B cell (primary cell): ENCODE data around the gene FAM110C. TPM values are rescaled to one million over a fixed set of nuclear protein-coding genes. Genes with fewer than 3 reads are reported as not detected.

Experiments used
- ATAC-seq: fragments of 200-7000 bp; cut with Tn5 transposase; one replicate; pipeline ENCODE4 v1.10.0; 2021; ENCODE audit warnings: low read depth, mild to moderate bottlenecking, moderate number of reproducible peaks, moderate library complexity
- CTCF ChIA-PET: fragments of 350-600 bp; sonication (Branson Sonifier 250); formaldehyde crosslinking; loops from one replicate; lab custom pipeline; 2021; ENCODE audit warnings: antibody characterized with exemption, inconsistent platforms; lab: Charles Lee
- POLR2A ChIA-PET: fragments of 350-600 bp; sonication (Branson Sonifier 250); formaldehyde crosslinking; loops from one replicate; lab custom pipeline; 2021; ENCODE audit warnings: antibody characterized with exemption; lab: Charles Lee
- DNase-seq: peaks from one replicate; pipeline ENCODE4 v3.0.0; 2013
- H2AFZ ChIP-seq: 2 replicates; pipeline ENCODE4 v1.6.1; 2012; ENCODE audit warnings: mild to moderate bottlenecking, low read depth, low read length; ENCODE audit not compliant: insufficient read depth, poor library complexity, severe bottlenecking
- H3K27ac ChIP-seq, 2 donors: 1 replicate in 1 of 2; 2 replicates in 1 of 2; pipeline ENCODE4 v1.5.1; 2012 to 2013; ENCODE audit warnings: low read length in 2 of 2, mild to moderate bottlenecking in 2 of 2, moderate library complexity in 1 of 2
- H3K27me3 ChIP-seq, 4 experiments: fragments of 200-600 bp in 1 of 4; sonication (generic) in 1 of 4; replicated peaks in 1 of 4; 1 replicate in 2 of 4; 2 replicates in 2 of 4; pipeline versions ENCODE4 v1.6.1 to v1.7.0; 2013 to 2016; ENCODE audit warnings: low read length in 3 of 4, mild to moderate bottlenecking in 2 of 4, mixed read lengths in 1 of 4, moderate library complexity in 1 of 4; ENCODE audit not compliant: insufficient read depth in 4 of 4, control insufficient read depth in 3 of 4; ENCODE audit errors: control extremely low read depth in 1 of 4
- H3K36me3 ChIP-seq, 2 experiments: replicated peaks in 1 of 2; 1 replicate in 1 of 2; 2 replicates in 1 of 2; pipeline versions ENCODE4 v1.6.1 to v1.7.1; 2013; ENCODE audit warnings: low read length in 1 of 2; ENCODE audit not compliant: insufficient read depth in 2 of 2, control insufficient read depth in 1 of 2; ENCODE audit errors: control extremely low read depth in 1 of 2, extremely low read depth in 1 of 2
- H3K4me1 ChIP-seq, 2 donors: fragments of 200-600 bp in 1 of 2; sonication (generic) in 1 of 2; 1 replicate in 1 of 2; 2 replicates in 1 of 2; pipeline versions ENCODE4 v1.5.1 to v1.6.1; 2013 to 2017; ENCODE audit warnings: low read length in 2 of 2; ENCODE audit not compliant: control insufficient read depth in 2 of 2, insufficient read depth in 2 of 2
- H3K4me2 ChIP-seq: replicated peaks from 2 replicates; pipeline ENCODE3; 2012; ENCODE audit warnings: mild to moderate bottlenecking, low read depth, low read length; ENCODE audit not compliant: poor library complexity, severe bottlenecking
- H3K4me3 ChIP-seq, 5 experiments: fragments of 200-600 bp in 1 of 5; sonication (generic) in 1 of 5; 1 replicate in 3 of 5; 2 replicates in 2 of 5; pipeline versions ENCODE4 v1.5.1 to v1.7.0; 2011 to 2016; ENCODE audit warnings: low read length in 4 of 5, mild to moderate bottlenecking in 4 of 5, low read depth in 2 of 5, control low read depth in 1 of 5, moderate library complexity in 1 of 5; ENCODE audit not compliant: insufficient read depth in 1 of 5; ENCODE audit errors: control extremely low read depth in 1 of 5, extremely low read depth in 1 of 5
- H3K79me2 ChIP-seq: fragments of 200-600 bp; sonication (generic); one replicate; pipeline ENCODE4 v1.6.0; 2016; ENCODE audit warnings: low read length; ENCODE audit not compliant: control insufficient read depth, insufficient read depth
- H3K9ac ChIP-seq: fragments of 200-600 bp; sonication (generic); 2 replicates; pipeline ENCODE4 v1.6.1; 2017; ENCODE audit warnings: mild to moderate bottlenecking, low read length, moderate library complexity
- H3K9me3 ChIP-seq, 3 donors: one replicate each; pipeline versions ENCODE4 v1.6.1 to v1.7.1; 2013; ENCODE audit warnings: low read length in 2 of 3; ENCODE audit not compliant: control insufficient read depth in 2 of 3, insufficient read depth in 1 of 3; ENCODE audit errors: control extremely low read depth in 1 of 3
- H4K20me1 ChIP-seq: 2 replicates; pipeline ENCODE4 v1.6.0; 2012; ENCODE audit warnings: mild to moderate bottlenecking, low read length; ENCODE audit not compliant: insufficient read depth, control insufficient read depth, poor library complexity, severe bottlenecking
- H3K27ac Mint-ChIP-seq: one replicate; pipeline ENCODE4 v1.8.0; 2021; ENCODE audit warnings: mixed read lengths
- H3K27me3 Mint-ChIP-seq: one replicate; pipeline ENCODE4 v1.8.0; 2021; ENCODE audit warnings: mixed read lengths
- H3K4me1 Mint-ChIP-seq: one replicate; pipeline ENCODE4 v1.8.0; 2021; ENCODE audit warnings: mixed read lengths
- H3K4me3 Mint-ChIP-seq: one replicate; pipeline ENCODE4 v1.8.0; 2021; ENCODE audit warnings: mixed read lengths
- H3K9me3 Mint-ChIP-seq: one replicate; pipeline ENCODE4 v1.8.0; 2022; ENCODE audit warnings: mixed read lengths; ENCODE audit not compliant: insufficient read depth
- CTCF ChIP-seq: fragments of 200-600 bp; IDR thresholded peaks from one replicate; pipeline ENCODE4 v1.8.0; 2022; ENCODE audit warnings: antibody characterized with exemption, mild to moderate bottlenecking
- EZH2 ChIP-seq: IDR thresholded peaks from 2 replicates; pipeline ENCODE4 v1.6.1; 2012; ENCODE audit warnings: borderline replicate concordance, low read depth, mild to moderate bottlenecking, moderate library complexity, low read length; ENCODE audit not compliant: insufficient read depth, poor library complexity, severe bottlenecking
- WGBS: methylation state at CpG from one replicate; pipeline ENCODE4 v1.1.5; 2013; ENCODE audit warnings: missing lambda C conversion rate; ENCODE audit not compliant: insufficient coverage; 5-methylcytosine and 5-hydroxymethylcytosine counted together
- intact Hi-C: fragments of 100-400 bp; cut with micrococcal nuclease; formaldehyde crosslinking; loops from one replicate; pipeline ENCODE4 v1.10.0; 2022
- polyA plus RNA-seq: library from polyadenylated mRNA; depleted of rRNA; stranded (reverse); fragments of >200 nt; gene quantifications from 2 replicates; pipeline ENCODE4 v1.2.3, GENCODE V29; 2012
- total RNA-seq, 2 donors: library from RNA; stranded (reverse); fragments of 120-200 nt in 1 of 2; gene quantifications; 1 replicate in 1 of 2; 2 replicates in 1 of 2; pipeline versions ENCODE4 v1.2.3 to v1.2.4, GENCODE V29; 2013 to 2022

The FAM110C gene
- total and polyA plus RNA-seq, 2 donors (not counting 1 experiment from before 2014, with no cell fraction given): not detected

GRCh38 chr2:47737-48136 is 1.4 kb upstream of the FAM110C start:
- WGBS: 68% methylated on average over 2 of the region's 3 CpGs
- H3K9ac ChIP-seq: no peak overlapping the region
- peaks cover 13 to 20% of the 10 kb centered on the region in 2 donors for H3K4me1 ChIP-seq
- Mint-ChIP-seq H3K9me3 (no peaks in the 10 kb centered on the region), H3K4me3 (peak overlapping the region; percentile 79), H3K27ac (no peak overlapping the region), H3K27me3 (peaks cover 46% of the 10 kb centered on the region), H3K4me1 (peaks cover 8% of the 10 kb centered on the region)
- H3K27ac ChIP-seq: no peak overlapping the region
- peaks cover 0 to 9% (median 0%) of the 10 kb centered on the region in 3 donors for H3K9me3 ChIP-seq
- CTCF ChIA-PET: no interaction called here
- H3K4me3 ChIP-seq: no peak overlapping the region
- no peak overlapping the region for H3K4me2 ChIP-seq
- POLR2A ChIA-PET: no interaction called here
- peaks cover 0 to 30% (median 24%) of the 10 kb centered on the region in 4 experiments for H3K27me3 ChIP-seq
- ATAC-seq: no peak
- no peak for DNase-seq
- intact Hi-C loops: no loop called here
- H3K36me3 ChIP-seq: no peaks in the 10 kb centered on the region
- TF ChIP-seq EZH2 (no peak), CTCF (no peak)
- H4K20me1 ChIP-seq: no peaks in the 10 kb centered on the region
- H3K79me2 ChIP-seq: no peaks in the 10 kb centered on the region
- no peak overlapping the region for H2AFZ ChIP-seq

GRCh38 chr2:47346-47725 is 1.0 kb upstream of the FAM110C start:
- peak overlapping the region; percentile 50 for H3K9ac ChIP-seq
- peak overlapping the region; percentile 75 for H3K4me2 ChIP-seq
- peaks cover 13 to 20% of the 10 kb centered on the region in 2 donors for H3K4me1 ChIP-seq
- H3K9me3 ChIP-seq: peaks cover 0 to 9% (median 0%) of the 10 kb centered on the region in 3 donors
- ChIA-PET CTCF (no interaction called here), POLR2A (no interaction called here)
- H2AFZ ChIP-seq: peak overlapping the region; percentile 50
- H3K4me3 ChIP-seq: peak overlapping the region in 1 of 5 experiments; percentile 46
- Mint-ChIP-seq H3K27ac (no peak overlapping the region), H3K9me3 (no peaks in the 10 kb centered on the region), H3K4me1 (peaks cover 8% of the 10 kb centered on the region), H3K27me3 (peaks cover 47% of the 10 kb centered on the region), H3K4me3 (peak overlapping the region; percentile 79)
- H3K27me3 ChIP-seq: peaks cover 0 to 30% (median 24%) of the 10 kb centered on the region in 4 experiments
- H3K36me3 ChIP-seq: no peaks in the 10 kb centered on the region
- DNase-seq (no peak), ATAC-seq (no peak)
- intact Hi-C loops: no loop called here
- H3K79me2 ChIP-seq: no peaks in the 10 kb centered on the region
- TF ChIP-seq CTCF (no peak), EZH2 (no peak)
- no peaks in the 10 kb centered on the region for H4K20me1 ChIP-seq
- 45% methylated on average over 12 of the region's 14 CpGs for WGBS
- no peak overlapping the region for H3K27ac ChIP-seq
